Choroid plexus epithelial cell (primary cell): ENCODE results near the gene SNAPC3.

Experiments
- DNase-seq: peaks from one replicate; pipeline ENCODE4 v3.0.0-alpha.2; 2010; ENCODE audit warnings: low read depth
- H3K4me3 ChIP-seq: 2 replicates; pipeline ENCODE4 v1.5.1; 2011; ENCODE audit warnings: low read depth, mild to moderate bottlenecking, control low read depth, low read length, moderate library complexity
- TF ChIP-seq, protein P1 (sequence below): conservative IDR thresholded peaks from 2 replicates; pipeline ENCODE4 v1.5.1; 2011; ENCODE audit warnings: low read depth, mild to moderate bottlenecking, control low read depth, inconsistent platforms, low read length, moderate library complexity

The SNAPC3 gene

DNA sequence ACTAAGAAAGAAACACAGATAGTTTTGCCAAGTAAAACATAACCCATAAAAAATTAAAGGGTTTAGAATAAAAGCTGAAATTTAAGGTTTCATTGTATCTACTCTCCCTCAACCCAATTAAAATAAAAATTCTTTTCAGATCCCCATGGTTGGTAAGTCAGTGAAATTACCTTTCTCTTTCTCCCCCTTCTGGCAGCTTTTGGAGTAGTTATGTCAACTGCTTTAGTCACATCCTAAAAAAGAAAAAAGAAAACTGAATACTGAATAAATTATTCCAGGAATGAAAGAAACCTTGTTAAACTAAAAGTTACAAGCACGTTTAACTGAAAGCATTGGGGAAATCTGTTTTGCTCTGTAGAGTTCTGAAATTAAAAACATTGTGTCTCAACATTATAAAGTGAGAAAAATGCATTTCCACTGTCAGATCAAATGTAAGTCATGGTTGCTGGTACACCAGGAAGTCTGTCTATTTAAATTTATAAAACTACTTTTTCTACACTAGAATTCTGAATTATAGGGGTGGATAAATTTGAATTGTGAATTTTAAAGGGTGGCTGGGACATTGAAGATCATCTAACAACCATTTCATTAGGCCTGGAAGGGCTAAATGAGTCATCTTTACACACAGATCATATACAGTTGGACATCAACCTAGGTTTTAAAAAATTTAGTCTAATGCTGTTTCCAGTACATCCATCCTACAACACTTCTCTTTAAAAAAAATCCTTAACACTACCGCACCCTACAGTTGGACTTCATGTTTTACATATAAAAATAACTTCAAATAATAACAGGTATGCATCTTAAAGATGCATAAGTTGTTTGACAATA, 63.4 kb downstream of the SNAPC3 start:
- TF ChIP-seq, protein P1, sequence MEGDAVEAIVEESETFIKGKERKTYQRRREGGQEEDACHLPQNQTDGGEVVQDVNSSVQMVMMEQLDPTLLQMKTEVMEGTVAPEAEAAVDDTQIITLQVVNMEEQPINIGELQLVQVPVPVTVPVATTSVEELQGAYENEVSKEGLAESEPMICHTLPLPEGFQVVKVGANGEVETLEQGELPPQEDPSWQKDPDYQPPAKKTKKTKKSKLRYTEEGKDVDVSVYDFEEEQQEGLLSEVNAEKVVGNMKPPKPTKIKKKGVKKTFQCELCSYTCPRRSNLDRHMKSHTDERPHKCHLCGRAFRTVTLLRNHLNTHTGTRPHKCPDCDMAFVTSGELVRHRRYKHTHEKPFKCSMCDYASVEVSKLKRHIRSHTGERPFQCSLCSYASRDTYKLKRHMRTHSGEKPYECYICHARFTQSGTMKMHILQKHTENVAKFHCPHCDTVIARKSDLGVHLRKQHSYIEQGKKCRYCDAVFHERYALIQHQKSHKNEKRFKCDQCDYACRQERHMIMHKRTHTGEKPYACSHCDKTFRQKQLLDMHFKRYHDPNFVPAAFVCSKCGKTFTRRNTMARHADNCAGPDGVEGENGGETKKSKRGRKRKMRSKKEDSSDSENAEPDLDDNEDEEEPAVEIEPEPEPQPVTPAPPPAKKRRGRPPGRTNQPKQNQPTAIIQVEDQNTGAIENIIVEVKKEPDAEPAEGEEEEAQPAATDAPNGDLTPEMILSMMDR: peak; percentile 58
- peak; percentile 60 for DNase-seq
- H3K4me3 ChIP-seq: no peak overlapping the region

DNA sequence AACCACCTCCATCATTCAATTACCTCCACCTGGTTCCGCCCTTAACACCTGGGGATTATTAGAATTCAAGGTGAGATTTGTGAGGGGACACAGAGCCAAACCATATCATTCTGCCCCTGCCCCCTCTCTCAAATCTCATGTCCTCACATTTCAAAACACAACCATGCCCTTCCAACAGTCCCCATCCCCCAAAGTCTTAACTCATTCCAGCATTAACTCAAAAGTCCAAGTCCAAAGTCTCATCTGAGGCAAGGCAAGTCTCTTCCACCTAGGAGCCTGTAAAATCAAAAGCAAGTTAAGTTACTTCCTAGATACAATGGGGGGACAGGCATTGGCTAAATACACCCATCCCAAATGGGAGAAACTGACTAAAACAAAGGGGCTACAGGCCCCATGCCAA, 69.3 kb downstream of the SNAPC3 start:
- DNase-seq: no peak
- no peak overlapping the region for H3K4me3 ChIP-seq
- TF ChIP-seq, protein P1: no peak

DNA sequence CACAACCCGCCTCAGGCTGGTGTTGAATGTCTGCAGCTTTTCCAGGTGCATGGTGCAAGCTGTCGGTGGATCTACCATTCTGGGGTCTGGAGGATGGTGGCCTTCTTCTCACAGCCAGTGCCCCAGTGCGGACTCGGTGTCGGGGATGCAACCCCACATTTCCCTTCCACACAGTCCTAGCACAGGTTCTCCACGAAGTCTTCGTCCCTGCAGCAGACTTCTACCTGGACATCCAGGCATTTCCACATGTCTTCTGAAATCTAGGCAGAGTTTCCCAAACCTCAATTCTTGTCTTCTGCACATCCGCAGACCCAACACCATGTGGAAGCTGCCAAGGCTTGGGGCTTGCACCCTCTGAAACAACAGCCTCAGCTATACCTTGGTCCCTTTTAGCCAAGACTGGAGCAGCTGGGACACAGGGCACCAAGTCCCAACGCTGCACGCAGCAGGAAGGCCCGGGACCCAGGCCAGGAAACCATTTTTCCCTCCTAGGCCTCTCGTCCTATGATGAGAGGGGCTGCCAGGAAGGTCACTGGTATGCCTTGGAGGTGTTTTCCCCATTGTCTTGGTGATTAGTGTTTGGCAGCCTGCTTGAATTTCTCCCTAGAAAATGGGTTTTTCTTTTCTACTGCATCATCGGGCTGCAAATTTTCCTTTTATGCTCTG, 69.9 kb downstream of the SNAPC3 start:
- TF ChIP-seq, protein P1: no peak
- H3K4me3 ChIP-seq: no peak overlapping the region
- no peak for DNase-seq

DNA sequence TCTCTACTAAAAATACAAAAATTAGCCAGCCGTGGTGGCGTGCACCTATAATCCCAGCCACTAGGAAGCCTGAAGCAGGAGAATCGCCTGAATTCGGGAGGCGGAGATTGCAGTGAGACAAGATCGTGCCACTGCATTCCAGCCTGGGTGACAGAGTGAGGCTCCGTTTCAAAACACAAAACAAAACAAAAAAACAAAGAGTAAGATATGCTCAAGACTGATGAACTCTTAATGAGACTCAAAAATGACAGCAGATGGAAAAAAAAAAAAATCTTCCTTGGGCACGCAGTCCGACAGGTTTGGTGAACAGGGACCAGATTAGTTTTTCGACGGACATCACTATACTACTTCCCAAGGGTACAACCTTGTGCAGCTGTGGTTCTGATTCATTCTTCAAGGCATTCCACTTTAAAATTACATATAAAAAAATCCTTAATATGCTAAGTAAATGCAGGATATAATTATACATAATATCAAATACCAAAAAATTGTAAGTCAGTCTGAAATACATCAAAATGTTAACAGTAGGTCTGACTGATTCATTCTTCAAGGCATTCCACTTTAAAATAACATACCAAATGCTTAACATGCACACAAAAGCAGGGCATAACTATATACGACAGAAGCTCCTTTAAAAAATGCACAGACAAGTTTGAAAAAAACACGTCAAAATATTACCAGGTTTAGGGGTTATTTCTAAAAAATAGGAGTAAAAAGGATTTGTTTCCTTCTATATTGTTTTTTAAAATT, 75.7 kb downstream of the SNAPC3 start:
- no peak overlapping the region for H3K4me3 ChIP-seq
- DNase-seq: no peak
- TF ChIP-seq, protein P1: no peak

DNA sequence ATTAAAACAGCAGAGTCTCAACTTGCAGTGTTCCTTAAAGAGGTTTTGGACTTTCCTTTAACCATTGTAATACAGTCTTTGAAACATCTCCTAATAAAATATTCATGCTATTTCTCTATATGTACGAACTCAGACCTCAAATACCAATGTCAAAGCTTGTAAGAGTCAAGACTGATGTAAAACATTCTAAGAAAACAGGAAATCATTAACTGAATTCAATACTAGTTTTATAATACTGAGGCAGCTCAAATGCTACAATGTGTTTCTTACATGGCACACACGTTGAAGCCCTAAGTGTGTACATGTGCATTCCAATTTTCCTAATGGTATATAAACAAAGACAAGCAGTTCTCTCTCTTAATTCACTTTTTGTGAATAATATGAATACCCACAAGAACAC, 76.5 kb downstream of the SNAPC3 start:
- H3K4me3 ChIP-seq: no peak overlapping the region
- DNase-seq: no peak
- TF ChIP-seq, protein P1: no peak

DNA sequence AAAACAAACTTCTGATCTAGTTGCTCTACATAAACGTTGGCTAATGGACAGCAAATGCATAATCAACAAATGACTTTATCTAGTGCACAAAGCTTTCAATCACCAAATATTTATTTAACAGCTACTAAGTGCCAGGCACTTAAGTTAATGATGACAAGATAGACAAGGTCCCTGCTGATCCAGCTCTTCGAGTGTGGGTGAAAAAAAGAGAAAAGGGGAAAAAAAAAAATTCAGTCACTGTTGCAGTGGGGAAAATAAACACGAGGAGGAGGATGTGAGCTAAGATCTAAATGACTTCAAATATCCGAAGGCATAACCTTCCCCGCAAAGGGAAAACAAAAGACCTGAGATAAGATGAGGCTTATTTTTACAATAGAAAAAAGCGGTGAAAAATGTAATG, 78.5 kb downstream of the SNAPC3 start:
- TF ChIP-seq, protein P1: no peak
- H3K4me3 ChIP-seq: no peak overlapping the region
- DNase-seq: peak; percentile 13
